CD4-positive, CD25-positive, alpha-beta regulatory T cell (primary cell): Measurements from ENCODE around the gene COMMD2. TPM values are rescaled to one million over a fixed set of nuclear protein-coding genes. Genes with fewer than 3 reads are reported as not detected.
A peak's percentile ranks its signal among the peaks of the same experiment; 100 is the strongest.

Experiments
- ATAC-seq, 2 donors: fragments of 150-1000 bp; cut with Tn5 transposase; one replicate each; pipeline ENCODE4 v1.10.0; 2021; ENCODE audit warnings: low read depth in 2 of 2, moderate number of reproducible peaks in 2 of 2, moderate library complexity in 1 of 2
- DNase-seq, 3 donors: peaks; one replicate each; pipeline versions ENCODE4 v3.0.0 to v3.0.0-alpha.2; 2012 to 2022; ENCODE audit warnings: mixed read lengths in 1 of 3
- H3K27ac ChIP-seq: one replicate; pipeline ENCODE4 v1.7.0; 2013; ENCODE audit warnings: mild to moderate bottlenecking, low read length; ENCODE audit not compliant: insufficient read depth, poor library complexity, severe bottlenecking
- H3K27me3 ChIP-seq: one replicate; pipeline ENCODE4 v1.7.0; 2013; ENCODE audit warnings: low read length; ENCODE audit not compliant: control insufficient read depth, insufficient read depth
- H3K36me3 ChIP-seq: one replicate; pipeline ENCODE4 v1.7.0; 2013; ENCODE audit warnings: mild to moderate bottlenecking, low read length, moderate library complexity; ENCODE audit not compliant: control insufficient read depth, insufficient read depth
- H3K4me1 ChIP-seq: 2 replicates; pipeline ENCODE4 v1.7.0; 2013; ENCODE audit warnings: mild to moderate bottlenecking, low read length; ENCODE audit not compliant: insufficient read depth, control insufficient read depth, poor library complexity, severe bottlenecking
- H3K4me3 ChIP-seq: one replicate; pipeline ENCODE4 v1.7.0; 2013; ENCODE audit warnings: low read depth, mild to moderate bottlenecking, low read length, moderate library complexity
- H3K9me3 ChIP-seq, 2 experiments: 1 replicate in 1 of 2; 2 replicates in 1 of 2; pipeline ENCODE4 v1.7.0; 2013; ENCODE audit warnings: low read length in 2 of 2, mild to moderate bottlenecking in 1 of 2, moderate library complexity in 1 of 2; ENCODE audit not compliant: control insufficient read depth in 2 of 2
- H3K27ac Mint-ChIP-seq, 3 donors: one replicate each; pipeline ENCODE4 v1.8.0; 2020 to 2022; ENCODE audit warnings: mild to moderate bottlenecking in 3 of 3, mixed read lengths in 3 of 3, moderate library complexity in 2 of 3
- H3K27me3 Mint-ChIP-seq: one replicate; pipeline ENCODE4 v1.8.0; 2022; ENCODE audit warnings: mild to moderate bottlenecking, mixed read lengths
- H3K36me3 Mint-ChIP-seq: one replicate; pipeline ENCODE4 v1.8.0; 2020; ENCODE audit warnings: mixed read lengths
- H3K4me1 Mint-ChIP-seq, 4 donors: one replicate each; pipeline ENCODE4 v1.8.0; 2020 to 2022; ENCODE audit warnings: mixed read lengths in 4 of 4, mild to moderate bottlenecking in 1 of 4
- H3K4me3 Mint-ChIP-seq, 4 donors: one replicate each; pipeline ENCODE4 v1.8.0; 2020 to 2022; ENCODE audit warnings: mild to moderate bottlenecking in 4 of 4, mixed read lengths in 4 of 4, moderate library complexity in 3 of 4
- H3K9me3 Mint-ChIP-seq, 7 donors: one replicate each; pipeline ENCODE4 v1.8.0; 2020 to 2022; ENCODE audit warnings: mixed read lengths in 7 of 7, mild to moderate bottlenecking in 3 of 7, moderate library complexity in 2 of 7
- polyA plus RNA-seq, 4 donors: library from polyadenylated mRNA; unstranded; fragments of 300-500 nt; fragmentation: Illumina TruSeq; gene quantifications; one replicate each; pipeline ENCODE4 v1.2.3, GENCODE V29; 2021
- total RNA-seq: library from RNA; stranded (reverse); gene quantifications from one replicate; pipeline ENCODE4 v1.2.3, GENCODE V29; 2022

The COMMD2 gene
- total RNA-seq = 26.8 TPM
- polyA plus RNA-seq = 10 to 100 TPM; 63.1 to 72.5 (median 70.5) TPM

DNA sequence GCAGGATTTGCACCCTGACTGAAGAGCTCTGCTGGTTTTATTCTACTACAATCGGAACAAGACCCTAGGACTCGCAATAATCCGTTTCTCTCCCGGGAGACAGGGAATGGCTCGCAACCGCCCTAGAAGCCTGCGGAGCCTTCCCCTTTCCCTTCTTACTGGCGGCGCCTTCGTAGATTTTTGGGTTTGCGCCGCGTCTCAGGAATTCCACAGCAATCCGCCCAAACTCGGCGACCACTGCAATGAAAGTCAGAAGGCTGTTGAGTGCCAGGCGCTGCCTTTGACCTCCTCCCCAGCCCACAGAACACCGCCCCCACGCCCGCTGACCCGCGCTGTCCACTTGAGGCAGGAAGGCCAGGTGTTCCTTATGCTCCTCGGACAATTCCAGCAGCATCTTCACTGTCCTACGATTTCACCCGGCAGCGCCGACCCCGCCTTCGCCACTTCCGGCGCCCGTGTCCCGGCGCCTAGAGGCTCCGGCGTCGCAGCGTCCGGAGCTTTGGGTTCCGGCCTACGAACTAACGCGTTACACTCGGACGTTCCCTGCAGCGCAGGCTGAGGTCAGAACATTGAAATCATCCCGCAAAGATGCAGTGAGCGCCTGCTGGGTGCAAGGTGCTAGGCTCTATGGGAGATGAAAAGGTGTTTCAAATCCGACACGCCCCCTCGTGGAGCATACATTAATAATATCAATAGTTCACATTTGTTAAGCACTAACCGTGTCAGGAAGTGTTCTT lies at the start of gene COMMD2:
Gene COMMD2 (minus strand): TSS at position 439 of the 737 bp plus-strand sequence. CDS start 45 bp downstream, at position 394.
- peaks cover 16 to 46% (median 36%) of the 10 kb centered on the region in 4 donors for H3K4me1 Mint-ChIP-seq
- peak within 1 kb of the TSS; percentile 94 to 99 (median 97) for H3K4me3 Mint-ChIP-seq
- H3K27ac ChIP-seq = peak within 1 kb of the TSS; percentile 86

DNA sequence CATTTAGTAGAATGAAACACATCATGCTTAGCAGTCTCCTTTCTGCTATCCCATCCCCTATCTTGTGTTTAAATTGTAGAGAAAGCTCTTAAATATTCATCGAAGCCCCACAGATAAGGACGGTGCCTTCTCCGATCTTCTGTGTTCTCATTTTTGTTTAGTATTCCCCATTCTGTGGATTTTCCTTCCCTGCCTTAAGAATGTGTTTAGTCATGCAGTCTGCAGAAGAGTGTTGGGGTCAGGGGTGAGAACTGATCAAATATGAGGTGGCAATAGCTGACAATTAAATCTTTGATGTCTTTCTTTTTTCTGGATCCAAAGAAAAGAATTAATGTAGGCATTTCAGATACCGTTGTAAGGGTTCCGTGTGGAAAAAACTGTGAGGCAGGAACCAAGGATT lies 49.4 kb upstream of the COMMD2 start:
- Histone ChIP-seq H3K9me3 (no peaks in the 10 kb centered on the region), H3K4me1 (no peaks in the 10 kb centered on the region), H3K4me3 (no peak overlapping the region), H3K36me3 (no peaks in the 10 kb centered on the region), H3K27me3 (peaks cover 5% of the 10 kb centered on the region), H3K27ac (no peak overlapping the region)
- Mint-ChIP-seq H3K4me3 (no peak overlapping the region), H3K36me3 (no peaks in the 10 kb centered on the region), H3K27me3 (peaks cover 50% of the 10 kb centered on the region), H3K9me3 (peaks cover 0 to 4% (median 0%) of the 10 kb centered on the region in 7 donors), H3K4me1 (peaks cover 0 to 4% (median 0%) of the 10 kb centered on the region in 4 donors), H3K27ac (no peak overlapping the region)
- ATAC-seq (no peak), DNase-seq (no peak)

More for the DNA sequence above, at the start of gene COMMD2:
- Histone ChIP-seq H3K36me3 (peaks cover 19% of the 10 kb centered on the region), H3K4me1 (peaks cover 15% of the 10 kb centered on the region), H3K9me3 (no peaks in the 10 kb centered on the region), H3K27me3 (no peaks in the 10 kb centered on the region), H3K4me3 (peak within 1 kb of the TSS; percentile 94)
- H3K36me3 Mint-ChIP-seq = peaks cover 16% of the 10 kb centered on the region
- H3K27ac Mint-ChIP-seq = peak within 1 kb of the TSS; percentile 89 to 97 (median 95)
- H3K9me3 Mint-ChIP-seq = peaks cover 0 to 2% (median 0%) of the 10 kb centered on the region in 7 donors
- ATAC-seq (peak; percentile 94 to 95), DNase-seq (peak; percentile 59 to 86 (median 66))
- H3K27me3 Mint-ChIP-seq = peaks cover under 1% of the 10 kb centered on the region

DNA sequence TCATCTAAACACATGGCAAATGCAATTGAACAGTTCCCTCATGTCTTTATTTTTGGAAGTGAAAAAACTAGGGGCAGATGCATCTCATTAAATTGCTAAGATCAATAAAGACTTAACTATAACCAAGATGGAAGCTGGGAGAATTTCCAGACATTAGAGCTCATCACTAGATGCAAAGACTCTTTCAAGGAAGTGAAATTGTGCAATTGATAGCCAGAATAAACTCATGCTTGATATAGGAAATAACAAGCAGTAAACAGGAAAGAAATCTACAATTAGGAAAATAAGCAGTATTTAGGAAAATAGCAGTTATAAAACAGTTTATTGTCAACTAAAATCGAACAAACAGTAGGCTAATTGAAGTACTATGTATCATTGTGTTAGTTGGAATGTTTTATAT lies 48.9 kb upstream of the COMMD2 start:
- Mint-ChIP-seq H3K4me1 (no peaks in the 10 kb centered on the region), H3K9me3 (peaks cover 0 to 5% (median 0%) of the 10 kb centered on the region in 7 donors), H3K36me3 (no peaks in the 10 kb centered on the region), H3K27ac (no peak overlapping the region), H3K4me3 (no peak overlapping the region), H3K27me3 (peaks cover 50% of the 10 kb centered on the region)
- no peak overlapping the region for H3K27ac ChIP-seq
- ATAC-seq (no peak), DNase-seq (no peak)
- H3K4me1 ChIP-seq = no peaks in the 10 kb centered on the region
- no peaks in the 10 kb centered on the region for H3K36me3 ChIP-seq
- H3K4me3 ChIP-seq = no peak overlapping the region
- no peaks in the 10 kb centered on the region for H3K9me3 ChIP-seq
- H3K27me3 ChIP-seq = peaks cover 5% of the 10 kb centered on the region

DNA sequence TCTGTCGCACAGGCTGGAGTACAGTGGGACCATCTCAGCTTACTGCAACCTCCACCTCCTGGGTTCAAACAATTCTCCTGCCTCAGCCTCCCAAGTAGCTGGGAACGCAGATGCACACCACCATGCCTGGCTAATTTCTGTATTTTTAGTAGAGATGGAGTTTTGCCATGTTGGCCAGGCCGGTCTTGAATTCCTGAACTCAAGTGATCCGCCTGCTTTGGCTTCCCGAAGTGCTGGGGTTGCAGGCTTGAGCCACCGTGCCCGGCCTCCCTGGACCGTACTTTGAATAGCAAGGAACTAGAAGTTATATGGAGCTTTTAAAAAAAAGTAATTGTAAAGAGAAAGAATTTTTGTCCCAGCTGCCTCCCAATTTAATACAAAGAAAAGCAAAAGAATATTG lies 48.4 kb upstream of the COMMD2 start:
- no peak overlapping the region for H3K4me3 ChIP-seq
- ATAC-seq (no peak), DNase-seq (no peak)
- Mint-ChIP-seq H3K27ac (no peak overlapping the region), H3K36me3 (no peaks in the 10 kb centered on the region), H3K4me1 (no peaks in the 10 kb centered on the region), H3K27me3 (peaks cover 45% of the 10 kb centered on the region), H3K9me3 (peaks cover 0 to 4% (median 0%) of the 10 kb centered on the region in 7 donors), H3K4me3 (no peak overlapping the region)
- peaks cover 5% of the 10 kb centered on the region for H3K27me3 ChIP-seq
- no peaks in the 10 kb centered on the region for H3K36me3 ChIP-seq
- H3K27ac ChIP-seq = no peak overlapping the region
- no peaks in the 10 kb centered on the region for H3K9me3 ChIP-seq
- H3K4me1 ChIP-seq = no peaks in the 10 kb centered on the region

DNA sequence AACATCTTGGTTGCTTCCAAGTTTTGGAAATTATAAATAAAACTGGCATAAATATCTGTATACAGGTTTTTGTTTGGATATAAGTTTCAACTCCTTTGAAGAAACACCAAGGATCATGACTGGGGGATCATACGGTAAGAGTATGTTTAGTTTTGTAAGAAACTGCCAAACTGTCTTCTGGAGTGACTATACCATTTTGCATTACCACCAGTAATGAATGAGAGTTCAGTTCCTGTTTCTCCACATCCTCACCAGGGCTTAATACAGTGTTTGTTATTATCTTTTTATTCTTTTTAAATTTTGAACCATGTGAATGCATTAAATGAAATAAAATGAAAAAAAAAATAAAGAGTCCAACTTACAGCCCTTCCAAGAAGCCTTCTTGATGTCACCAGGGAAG lies 43.7 kb upstream of the COMMD2 start:
- no peak overlapping the region for H3K4me3 Mint-ChIP-seq
- DNase-seq (no peak), ATAC-seq (no peak)
- Histone ChIP-seq H3K4me1 (no peaks in the 10 kb centered on the region), H3K4me3 (no peak overlapping the region), H3K27me3 (peaks cover 14% of the 10 kb centered on the region), H3K36me3 (no peaks in the 10 kb centered on the region), H3K9me3 (no peaks in the 10 kb centered on the region), H3K27ac (no peak overlapping the region)
- peaks cover 0 to 3% (median 0%) of the 10 kb centered on the region in 7 donors for H3K9me3 Mint-ChIP-seq
- H3K27me3 Mint-ChIP-seq = peaks cover 47% of the 10 kb centered on the region
- no peaks in the 10 kb centered on the region for H3K4me1 Mint-ChIP-seq
- no peaks in the 10 kb centered on the region for H3K36me3 Mint-ChIP-seq
- H3K27ac Mint-ChIP-seq = no peak overlapping the region

DNA sequence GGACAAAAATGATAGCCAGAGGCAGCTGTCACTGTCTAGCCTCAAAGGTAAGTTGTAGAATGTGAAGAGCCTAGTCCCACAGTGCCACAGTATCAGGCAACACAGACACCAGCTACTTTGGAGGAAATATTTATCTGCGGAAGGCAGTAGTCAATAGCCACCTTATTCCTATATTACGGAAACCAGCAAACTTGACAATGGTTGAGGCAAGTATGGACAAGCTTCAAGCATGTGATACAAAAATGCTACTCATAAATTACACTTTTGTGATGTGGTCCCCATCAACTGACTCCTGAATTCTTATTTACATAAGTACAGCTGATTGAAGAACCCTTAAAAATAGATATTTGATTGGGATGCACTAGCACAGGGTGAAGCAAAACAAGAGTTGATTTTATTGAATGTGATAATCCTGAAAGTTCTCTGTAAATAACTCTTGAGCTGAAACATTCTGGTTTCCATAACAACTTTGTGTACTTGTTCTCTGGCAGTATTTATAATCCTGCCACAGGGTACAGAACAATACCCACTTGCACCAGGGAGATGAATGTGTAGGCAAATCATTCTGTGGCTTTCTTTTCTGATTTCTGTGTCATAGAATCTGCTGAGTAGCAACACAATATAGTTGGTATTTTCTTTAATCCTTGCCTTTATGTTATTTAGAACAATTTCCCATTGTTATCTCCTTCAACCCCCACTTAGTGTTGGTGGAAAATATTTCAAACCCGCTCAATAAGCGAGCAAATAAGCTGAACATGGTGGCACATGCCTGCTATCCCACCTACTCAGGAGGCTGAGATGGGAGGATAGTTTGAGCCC lies 40.4 kb upstream of the COMMD2 start, which contains the start of gene ANKUB1:
Gene ANKUB1 (minus strand): TSS at position 103 of the 819 bp plus-strand sequence. CDS start 188 bp downstream, outside the sequence.
- H3K9me3 ChIP-seq = no peaks in the 10 kb centered on the region
- H3K27me3 ChIP-seq = peaks cover 27% of the 10 kb centered on the region
- Mint-ChIP-seq H3K27ac (no peak within 1 kb of the TSS), H3K9me3 (peaks cover 0 to 3% (median 0%) of the 10 kb centered on the region in 7 donors), H3K4me1 (no peaks in the 10 kb centered on the region), H3K27me3 (peaks cover 54% of the 10 kb centered on the region), H3K36me3 (no peaks in the 10 kb centered on the region), H3K4me3 (no peak within 1 kb of the TSS)
- no peak within 1 kb of the TSS for H3K4me3 ChIP-seq
- no peak within 1 kb of the TSS for H3K27ac ChIP-seq
- DNase-seq (no peak), ATAC-seq (no peak)
- no peaks in the 10 kb centered on the region for H3K36me3 ChIP-seq
- no peaks in the 10 kb centered on the region for H3K4me1 ChIP-seq

DNA sequence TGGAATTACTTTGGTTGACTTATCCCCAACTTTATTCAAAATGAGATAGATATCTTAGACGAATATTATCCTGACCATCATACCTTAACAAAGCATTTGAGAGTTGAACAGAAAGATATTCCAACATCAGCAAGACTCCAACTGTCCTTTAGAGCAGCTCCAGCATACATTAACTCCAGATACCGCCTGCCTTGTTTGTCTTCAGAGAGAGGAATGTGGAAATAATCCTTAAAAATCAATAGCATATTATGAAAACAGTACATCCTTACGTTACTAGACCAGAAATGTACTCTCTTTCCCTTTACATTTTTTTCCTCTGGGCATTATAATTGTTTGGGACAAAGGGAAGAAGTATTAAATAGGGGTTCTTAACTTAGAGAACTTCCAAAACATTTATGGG lies 38.4 kb upstream of the COMMD2 start:
- no peak overlapping the region for H3K4me3 ChIP-seq
- H3K27ac ChIP-seq = no peak overlapping the region
- ATAC-seq (no peak), DNase-seq (no peak)
- no peaks in the 10 kb centered on the region for H3K36me3 ChIP-seq
- no peaks in the 10 kb centered on the region for H3K4me1 Mint-ChIP-seq
- H3K4me1 ChIP-seq = no peaks in the 10 kb centered on the region
- no peaks in the 10 kb centered on the region for H3K9me3 ChIP-seq
- H3K27me3 ChIP-seq = peaks cover 27% of the 10 kb centered on the region
- H3K36me3 Mint-ChIP-seq = no peaks in the 10 kb centered on the region
- no peak overlapping the region for H3K27ac Mint-ChIP-seq
- H3K4me3 Mint-ChIP-seq = no peak overlapping the region
- peaks cover 0 to 3% (median 0%) of the 10 kb centered on the region in 7 donors for H3K9me3 Mint-ChIP-seq
- H3K27me3 Mint-ChIP-seq = peaks cover 49% of the 10 kb centered on the region
